Measurements from ENCODE around the gene H6PD.

Gene H6PD

GRCh38 chr1:9319789-9320519, 85.4 kb downstream of the H6PD start:
- no peak for DNase-seq

More at GRCh38 chr1:9319789-9320519, 85.4 kb downstream of the H6PD start:
- intact Hi-C loops (cut with DNase I) = no loop called here
